Measurements from ENCODE around the gene ADH1B.

GRCh38 chr4:99329876-99330275 lies 8.7 kb upstream of the ADH1B start:
- TF ChIP-seq FOXM1 (IDR thresholded peaks at IDR 0.05; ENCODE audit: borderline replicate concordance) (no peak), TARDBP (IDR thresholded peaks at IDR 0.05) (no peak)

Measured in HEK293T (cell line).